HG02571 (cell line): ENCODE results near the gene ZSWIM4.

ENCODE experiments used
- ATAC-seq: cut with Tn5 transposase; IDR thresholded peaks from one replicate; pipeline ENCODE4 v1.9.1; 2021; ENCODE audit warnings: mild to moderate bottlenecking, moderate library complexity; ENCODE audit not compliant: unreplicated experiment

ZSWIM4 gene

GRCh38 chr19:13869281-13869680 lies 74.0 kb downstream of the ZSWIM4 start:
- ATAC-seq, result no peak

GRCh38 chr19:13870873-13871272 lies 75.6 kb downstream of the ZSWIM4 start:
- no peak for ATAC-seq

GRCh38 chr19:13872339-13872694 lies 77.1 kb downstream of the ZSWIM4 start:
- no peak for ATAC-seq

- no peak for ATAC-seq
Measured at GRCh38 chr19:13872695-13873389, 77.6 kb downstream of the ZSWIM4 start.

- ATAC-seq, result no peak
Measured at GRCh38 chr19:13873834-13874515, 78.7 kb downstream of the ZSWIM4 start.

GRCh38 chr19:13875824-13876223 lies 80.6 kb downstream of the ZSWIM4 start:
- no peak for ATAC-seq

- no peak for ATAC-seq
Measured at GRCh38 chr19:13876834-13877233, 81.6 kb downstream of the ZSWIM4 start, which contains the start of gene NANOS3. Gene NANOS3, plus strand, starts transcription at chr19:13877134. Its CDS starts 115 bp downstream, at chr19:13877249.

GRCh38 chr19:13877303-13877702 lies 82.1 kb downstream of the ZSWIM4 start:
- ATAC-seq, result no peak

- ATAC-seq, result peak; percentile 83
Measured at GRCh38 chr19:13880059-13881043, 85.1 kb downstream of the ZSWIM4 start.

- ATAC-seq, result no peak
Measured at GRCh38 chr19:13881251-13881691, 86.0 kb downstream of the ZSWIM4 start.
